HG02610 (cell line): ENCODE measurements around the gene PDE4DIP.
"Not testable (repeated sequence)": the region's sequence is repeated elsewhere in the genome, so short reads cannot be mapped to it uniquely, and the experiment has no call there.

Source experiments
- ATAC-seq: cut with Tn5 transposase; IDR thresholded peaks from one replicate; pipeline ENCODE4 v1.9.1; 2021; ENCODE audit warnings: mild to moderate bottlenecking, moderate library complexity; ENCODE audit not compliant: unreplicated experiment

Gene PDE4DIP

DNA sequence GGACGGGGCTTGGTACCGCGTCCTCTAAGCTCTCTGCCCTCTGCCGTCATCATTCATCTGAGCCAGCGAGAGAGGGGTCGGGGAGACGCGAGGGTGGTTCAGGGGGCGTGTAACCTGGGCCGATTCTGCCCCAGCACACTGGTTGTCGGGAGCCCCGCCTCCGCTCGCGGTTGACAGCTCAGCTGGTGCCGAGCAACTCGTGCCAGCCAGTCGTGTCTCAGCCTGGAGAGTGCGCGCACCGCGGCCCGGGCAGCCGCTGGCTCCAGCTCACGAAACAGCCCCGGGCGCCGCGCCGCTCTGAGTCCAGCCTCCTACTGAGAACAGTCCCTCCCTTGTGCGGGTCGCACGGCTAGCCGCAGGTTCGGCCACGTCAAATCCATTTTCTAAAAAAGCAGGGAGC lies at the start of gene PDE4DIP:
PDE4DIP (plus strand) TSS at position 209 of the 400 bp plus-strand sequence. CDS start 347 bp downstream, outside the sequence.
- ATAC-seq, result not testable (repeated sequence)

DNA sequence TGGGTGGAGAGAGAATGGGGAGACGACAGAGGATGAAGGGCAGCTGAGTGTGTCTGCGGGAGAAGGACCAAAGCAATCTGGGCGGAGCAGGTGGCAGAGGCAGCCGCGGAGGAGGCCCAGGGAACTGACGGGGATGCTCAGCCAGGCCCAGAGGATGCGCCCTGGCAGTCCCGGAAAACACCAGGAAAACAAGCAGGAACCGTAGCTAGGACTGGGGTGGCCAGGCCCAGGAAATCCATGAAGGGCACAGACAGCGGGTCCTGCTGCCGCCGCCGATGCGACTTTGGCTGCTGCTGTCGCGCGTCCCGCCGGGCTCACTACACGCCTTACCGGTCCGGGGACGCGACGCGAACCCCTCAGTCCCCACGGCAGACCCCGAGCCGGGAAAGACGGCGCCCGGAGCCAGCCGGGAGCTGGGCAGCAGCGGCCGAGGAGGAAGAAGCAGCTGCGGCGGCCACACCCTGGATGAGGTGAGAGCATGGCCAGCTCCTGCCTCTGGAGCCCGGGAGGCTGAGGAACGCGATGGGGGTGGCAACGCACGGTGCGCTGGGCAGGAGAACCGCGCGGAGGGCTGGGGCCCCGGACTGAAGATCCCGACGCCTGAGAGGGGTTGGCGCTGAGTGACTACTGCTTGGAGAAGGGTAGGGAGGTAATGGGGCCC lies 35.8 kb upstream of the PDE4DIP start:
- not testable (repeated sequence) for ATAC-seq

DNA sequence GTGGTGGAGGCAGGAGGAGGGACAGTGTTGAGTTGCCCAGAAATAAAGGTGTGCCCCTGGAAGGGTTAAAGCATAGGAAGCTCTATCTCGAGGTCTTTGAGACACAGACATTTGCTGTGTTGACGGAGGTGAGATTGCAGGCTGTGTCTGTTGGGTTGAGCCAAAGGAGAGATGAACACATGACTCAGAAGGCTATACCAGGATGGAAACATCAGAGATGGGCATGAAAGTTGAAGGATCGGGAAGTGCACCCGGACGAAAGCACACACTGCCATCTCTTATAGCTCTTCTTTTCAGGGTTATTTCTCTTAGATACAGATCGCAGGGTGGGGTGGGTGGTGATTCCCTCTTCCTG lies 35.3 kb upstream of the PDE4DIP start:
- not testable (repeated sequence) for ATAC-seq

DNA sequence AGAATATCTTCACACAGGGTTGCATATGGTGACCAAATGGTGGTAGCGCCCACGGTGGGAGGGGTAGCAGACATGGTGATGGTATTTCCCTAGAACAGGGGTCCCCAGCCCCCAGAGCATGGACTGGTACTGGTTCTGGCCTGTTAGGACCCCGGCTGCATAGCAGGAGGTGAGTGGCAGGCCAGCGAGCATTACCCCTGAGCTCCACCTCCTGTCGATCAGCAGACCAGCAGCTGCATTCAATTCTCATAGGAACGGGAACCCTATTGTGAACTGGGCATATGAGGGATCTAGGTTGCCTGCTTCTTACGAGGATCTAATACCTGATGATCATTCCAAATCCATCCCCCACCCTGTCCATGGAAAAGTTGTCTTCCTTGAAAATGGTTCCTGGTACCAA lies 22.0 kb upstream of the PDE4DIP start:
- ATAC-seq, result not testable (repeated sequence)

- not testable (repeated sequence) for ATAC-seq
Observed at GRCh38 chr1:148823822-148824221, 20.4 kb upstream of the PDE4DIP start.

- not testable (repeated sequence) for ATAC-seq
Observed at GRCh38 chr1:148825029-148825428, 19.2 kb upstream of the PDE4DIP start.

GRCh38 chr1:148828531-148828930 lies 15.7 kb upstream of the PDE4DIP start:
- ATAC-seq, result not testable (repeated sequence)

DNA sequence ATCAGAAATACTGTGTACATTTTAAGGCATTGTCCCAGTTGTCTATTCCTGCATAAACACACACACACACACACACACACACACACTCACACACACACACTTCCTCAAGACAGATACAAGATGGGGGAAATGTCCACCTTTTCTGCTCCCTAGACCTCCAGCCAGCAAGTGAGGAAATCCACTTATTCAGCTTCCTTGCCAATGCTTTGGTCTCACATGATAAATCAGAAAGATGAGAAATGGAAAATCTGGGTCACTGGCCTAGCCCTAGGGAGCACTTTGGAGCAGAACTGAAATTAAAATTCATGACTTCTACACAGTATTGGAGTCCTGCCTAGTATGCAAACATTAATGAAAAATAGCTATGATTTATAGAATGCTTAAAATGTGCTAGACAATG lies 15.3 kb upstream of the PDE4DIP start:
- ATAC-seq, result not testable (repeated sequence)

DNA sequence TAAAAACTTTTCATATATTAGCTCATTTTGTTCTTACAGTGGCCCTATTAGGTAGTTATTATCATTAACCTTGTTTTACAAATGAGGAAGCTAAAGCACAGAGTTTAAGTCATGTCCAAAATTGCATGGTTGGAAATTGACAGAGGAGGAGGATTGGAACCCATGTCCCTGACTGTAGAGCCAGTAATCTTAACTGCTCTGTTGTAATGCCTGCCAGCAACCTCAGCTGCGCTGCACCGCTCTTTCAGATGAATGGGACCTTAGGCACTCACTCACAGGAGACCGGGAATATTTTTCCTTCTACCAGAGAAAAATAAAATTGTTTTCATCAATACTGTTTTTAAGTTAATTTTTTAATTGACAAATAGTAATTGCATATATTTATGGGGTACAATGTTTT lies 14.9 kb upstream of the PDE4DIP start:
- ATAC-seq, result not testable (repeated sequence)

DNA sequence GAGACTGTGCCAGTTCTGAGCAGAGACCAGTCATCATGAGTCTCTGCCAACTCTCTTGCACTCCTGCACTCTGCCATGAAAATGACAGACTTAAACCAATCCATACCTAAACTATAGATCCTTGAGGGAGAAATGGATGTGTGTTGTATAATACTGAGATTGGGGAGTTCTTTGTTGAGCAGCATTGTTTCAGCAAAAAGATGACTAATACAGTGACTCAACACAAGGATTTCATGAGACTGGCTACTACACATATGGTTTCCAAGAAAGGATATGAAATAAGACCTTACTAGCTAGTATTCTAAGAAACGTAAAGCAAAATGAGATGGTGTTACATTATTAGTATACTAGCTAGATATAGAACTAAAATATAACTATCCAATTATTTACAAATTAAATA lies 3.0 kb upstream of the PDE4DIP start:
- ATAC-seq, result not testable (repeated sequence)

DNA sequence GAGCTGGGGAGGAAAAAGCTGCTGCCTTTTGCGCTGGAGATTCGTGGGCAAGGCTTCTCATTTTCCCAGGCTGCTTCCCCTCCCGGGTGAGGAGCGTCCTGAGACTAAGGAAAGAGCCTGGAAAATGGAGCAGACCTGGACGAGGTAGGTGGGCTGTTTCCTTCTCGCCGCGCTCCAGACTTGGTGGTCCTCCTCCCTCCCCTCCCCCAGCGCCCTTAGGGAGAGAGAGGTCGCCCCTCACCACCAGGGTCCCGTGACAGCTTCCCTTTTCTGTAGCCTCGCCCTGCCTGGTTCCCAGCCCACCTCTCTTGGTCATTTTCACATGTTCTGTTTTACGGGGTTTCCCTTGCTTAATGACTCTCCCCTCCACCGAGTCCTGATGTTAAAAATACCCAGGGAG lies 423 bp downstream of the PDE4DIP start:
- not testable (repeated sequence) for ATAC-seq

DNA sequence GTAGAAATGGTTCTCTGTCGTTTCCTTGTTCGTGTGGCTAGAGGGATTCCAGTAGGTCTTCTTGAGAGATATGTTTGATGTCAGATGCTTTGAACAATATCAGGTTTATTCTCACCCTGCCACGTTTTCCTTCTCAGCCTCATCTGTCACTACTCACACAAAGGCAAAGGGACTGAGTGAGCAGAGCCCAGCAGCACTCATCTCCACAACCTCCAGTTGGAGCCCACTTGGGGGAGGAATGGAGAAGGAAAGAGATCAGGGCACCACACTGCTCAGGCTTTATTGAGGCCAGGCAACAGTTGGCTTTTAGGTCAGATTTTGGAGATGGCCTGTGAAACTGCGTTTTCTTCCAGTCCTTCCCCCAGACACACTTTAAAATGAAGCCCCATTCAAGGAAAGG lies 840 bp downstream of the PDE4DIP start:
- ATAC-seq, result not testable (repeated sequence)

GRCh38 chr1:148850347-148850746 lies 6.1 kb downstream of the PDE4DIP start:
- not testable (repeated sequence) for ATAC-seq

- ATAC-seq, result not testable (repeated sequence)
Observed at GRCh38 chr1:148850840-148851239, 6.6 kb downstream of the PDE4DIP start.

- ATAC-seq, result not testable (repeated sequence)
Observed at GRCh38 chr1:148851684-148852083, 7.5 kb downstream of the PDE4DIP start.

DNA sequence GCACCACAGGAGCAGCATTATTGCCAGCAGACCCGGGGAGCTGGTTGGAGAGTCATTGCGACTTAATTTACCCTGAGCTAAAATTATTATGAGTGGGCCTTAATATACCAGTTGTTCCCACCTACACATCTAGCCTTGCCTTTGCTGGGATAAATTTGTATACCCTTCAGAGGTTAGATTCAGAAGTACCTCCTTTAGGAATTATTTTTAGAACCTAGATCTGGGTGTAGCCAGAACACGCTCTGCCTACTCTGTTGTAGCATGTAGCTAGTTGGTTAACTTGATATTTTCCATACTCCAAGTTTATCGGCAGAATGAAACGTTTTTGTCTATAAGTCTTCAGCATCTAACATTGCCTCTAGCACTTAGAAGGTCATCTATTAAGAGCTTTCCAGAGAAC lies 9.1 kb downstream of the PDE4DIP start:
- not testable (repeated sequence) for ATAC-seq

- not testable (repeated sequence) for ATAC-seq
Observed at GRCh38 chr1:148854063-148854462, 9.8 kb downstream of the PDE4DIP start.

GRCh38 chr1:148855367-148855766 lies 11.1 kb downstream of the PDE4DIP start:
- not testable (repeated sequence) for ATAC-seq

DNA sequence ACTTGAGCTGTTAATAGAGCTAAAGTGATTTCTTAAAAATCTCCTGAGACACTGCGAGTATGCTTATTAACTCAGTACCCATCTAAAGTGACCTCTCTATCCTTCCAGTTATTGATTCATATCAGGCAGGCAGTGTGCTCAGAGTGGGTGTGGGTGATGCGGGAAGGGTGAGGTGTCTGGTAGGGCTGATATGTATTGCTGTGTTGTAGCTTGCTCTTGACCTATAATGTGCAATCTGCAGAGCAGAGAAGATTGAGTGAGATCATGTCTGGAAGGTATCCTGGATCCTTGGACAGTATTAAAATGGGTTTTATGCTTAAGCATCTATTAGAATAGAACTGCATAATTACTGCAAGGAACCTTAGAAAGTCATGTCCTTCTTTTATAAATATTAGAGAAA lies 15.8 kb downstream of the PDE4DIP start:
- ATAC-seq, result not testable (repeated sequence)

- not testable (repeated sequence) for ATAC-seq
Observed at GRCh38 chr1:148860579-148861259, 16.5 kb downstream of the PDE4DIP start.

GRCh38 chr1:148862590-148862989 lies 18.4 kb downstream of the PDE4DIP start:
- ATAC-seq, result not testable (repeated sequence)

DNA sequence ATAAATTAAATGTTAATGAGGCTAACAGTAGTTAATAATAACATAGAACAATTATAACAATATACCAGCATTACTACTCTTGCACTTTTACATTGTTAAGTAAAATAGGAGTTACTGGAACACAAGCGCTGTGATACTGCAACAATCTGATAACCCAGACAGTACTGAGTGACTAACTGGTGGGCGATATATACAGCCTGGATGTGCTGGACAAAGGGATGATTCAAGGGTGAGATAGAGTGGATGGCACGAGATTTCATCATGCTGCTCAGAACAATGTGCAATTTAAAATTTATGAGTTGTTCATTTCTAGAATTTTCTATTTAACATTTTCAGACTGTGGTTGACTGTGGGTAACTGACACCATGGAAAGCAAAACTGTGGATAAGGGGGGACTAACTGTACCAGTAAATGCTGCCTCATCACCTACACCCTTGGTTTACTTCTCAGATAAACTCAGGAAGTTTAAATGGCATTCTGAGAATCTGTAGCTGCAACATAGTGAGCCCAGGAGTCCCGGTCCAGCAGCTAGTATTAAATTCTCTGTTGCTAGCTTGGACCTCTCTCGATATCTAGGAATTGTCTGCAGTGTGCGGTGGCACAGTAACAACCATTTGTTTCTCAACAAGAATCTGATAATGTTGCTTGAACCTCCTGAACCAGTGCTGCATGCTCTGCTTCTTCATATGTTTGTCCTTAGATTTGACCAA lies 24.9 kb downstream of the PDE4DIP start:
- ATAC-seq, result not testable (repeated sequence)
